Liver (tissue), 9 donors: ENCODE data around the gene C2CD2. TPM values are rescaled to one million over a fixed set of nuclear protein-coding genes. Genes with fewer than 3 reads are reported as not detected.

Experiments used
- DNase-seq: peaks from one replicate; pipeline ENCODE4 v3.0.0-alpha.2; 2017; ENCODE audit warnings: low spot score
- H3K27ac ChIP-seq, 2 donors: one replicate each; pipeline ENCODE4 v1.7.0; 2013; ENCODE audit warnings: inconsistent platforms in 2 of 2, low read length in 2 of 2, control low read depth in 1 of 2, low read depth in 1 of 2, mild to moderate bottlenecking in 1 of 2
- H3K27me3 ChIP-seq, 4 donors: one replicate each; pipeline versions ENCODE4 v1.6.1 to v1.7.0; 2013; ENCODE audit warnings: low read length in 3 of 4, inconsistent platforms in 1 of 4, mild to moderate bottlenecking in 1 of 4, moderate library complexity in 1 of 4; ENCODE audit not compliant: control insufficient read depth in 4 of 4, insufficient read depth in 4 of 4
- H3K36me3 ChIP-seq, 4 donors: one replicate each; pipeline versions ENCODE4 v1.6.1 to v1.7.0; 2013; ENCODE audit warnings: low read length in 3 of 4, mild to moderate bottlenecking in 3 of 4, low read depth in 1 of 4, moderate library complexity in 1 of 4; ENCODE audit not compliant: control insufficient read depth in 4 of 4, insufficient read depth in 3 of 4
- H3K4me1 ChIP-seq, 4 donors: one replicate each; pipeline versions ENCODE4 v1.6.1 to v1.7.0; 2013; ENCODE audit warnings: low read length in 3 of 4, mild to moderate bottlenecking in 3 of 4, moderate library complexity in 1 of 4; ENCODE audit not compliant: control insufficient read depth in 4 of 4, insufficient read depth in 4 of 4
- H3K4me3 ChIP-seq, 3 donors: one replicate each; pipeline versions ENCODE4 v1.6.1 to v1.7.0; 2013; ENCODE audit warnings: low read length in 3 of 3, control low read depth in 1 of 3, low read depth in 1 of 3, mild to moderate bottlenecking in 1 of 3
- H3K9ac ChIP-seq, 2 donors: one replicate each; pipeline ENCODE4 v1.7.0; 2013; ENCODE audit warnings: low read length in 2 of 2, mild to moderate bottlenecking in 2 of 2, moderate library complexity in 2 of 2, control low read depth in 1 of 2, low read depth in 1 of 2
- H3K9me3 ChIP-seq, 4 donors: one replicate each; pipeline versions ENCODE4 v1.6.1 to v1.7.0; 2013; ENCODE audit warnings: low read length in 3 of 4; ENCODE audit not compliant: control insufficient read depth in 4 of 4
- CTCF ChIP-seq: fragments of 150-350 bp; IDR thresholded peaks from 2 replicates; pipeline ENCODE4 v1.5.1; 2017; ENCODE audit warnings: improper control_type of control experiment, low read depth, low read length; ENCODE audit not compliant: missing input control
- EGR1 ChIP-seq, 2 donors: IDR thresholded peaks; 2 replicates each; pipeline ENCODE4 v1.6.1; 2016 to 2018; ENCODE audit warnings: antibody characterized with exemption in 2 of 2, low read depth in 2 of 2
- FOXA2 ChIP-seq: IDR thresholded peaks from 2 replicates; pipeline ENCODE4 v1.6.1; 2016; ENCODE audit warnings: antibody characterized with exemption
- GABPA ChIP-seq, 2 donors: IDR thresholded peaks in 1 of 2; conservative IDR thresholded peaks in 1 of 2; 2 replicates each; pipeline ENCODE4 v1.6.1; 2016; ENCODE audit warnings: antibody characterized with exemption in 2 of 2, mild to moderate bottlenecking in 1 of 2, moderate library complexity in 1 of 2
- HNF4A ChIP-seq, 2 donors: conservative IDR thresholded peaks; 2 replicates each; pipeline ENCODE4 v1.6.1; 2016; ENCODE audit warnings: antibody characterized with exemption in 2 of 2, mild to moderate bottlenecking in 2 of 2
- HNF4G ChIP-seq: IDR thresholded peaks from 2 replicates; pipeline ENCODE4 v1.6.1; 2016; ENCODE audit warnings: antibody characterized with exemption
- MAX ChIP-seq: IDR thresholded peaks from 2 replicates; pipeline ENCODE4 v1.6.1; 2016; ENCODE audit warnings: antibody characterized with exemption
- NR2F2 ChIP-seq: IDR thresholded peaks from 2 replicates; pipeline ENCODE4 v1.6.1; 2016; ENCODE audit warnings: antibody characterized with exemption
- RAD21 ChIP-seq, 2 donors: IDR thresholded peaks; 2 replicates each; pipeline ENCODE4 v1.6.1; 2016; ENCODE audit warnings: antibody characterized with exemption in 2 of 2, mild to moderate bottlenecking in 2 of 2
- REST ChIP-seq: IDR thresholded peaks from 2 replicates; pipeline ENCODE4 v1.6.1; 2016; ENCODE audit warnings: antibody characterized with exemption, mild to moderate bottlenecking
- RXRA ChIP-seq, 2 donors: IDR thresholded peaks; 2 replicates each; pipeline ENCODE4 v1.6.1; 2017 to 2018; ENCODE audit warnings: antibody characterized with exemption in 2 of 2, mild to moderate bottlenecking in 1 of 2
- SP1 ChIP-seq: IDR thresholded peaks from 2 replicates; pipeline ENCODE4 v1.6.1; 2018; ENCODE audit warnings: antibody characterized with exemption, mild to moderate bottlenecking
- TAF1 ChIP-seq: conservative IDR thresholded peaks from 2 replicates; pipeline ENCODE4 v1.6.1; 2016; ENCODE audit warnings: antibody characterized with exemption, mild to moderate bottlenecking
- YY1 ChIP-seq: IDR thresholded peaks from 2 replicates; pipeline ENCODE4 v1.6.1; 2016; ENCODE audit warnings: antibody characterized with exemption, mild to moderate bottlenecking
- WGBS: extraction: QIAGEN DNeasy Blood & Tissue Kit; methylation state at CpG from one replicate; pipeline ENCODE4 v1.1.7; 2013; 5-methylcytosine and 5-hydroxymethylcytosine counted together
- polyA plus RNA-seq, 2 donors: library from polyadenylated mRNA; stranded (reverse) in 1 of 2; unstranded in 1 of 2; fragments of 200-250 nt in 1 of 2; fragments of >200 nt in 1 of 2; fragmentation: Nextera tagmentation in 1 of 2; extraction: Ambion mirVana in 1 of 2; gene quantifications; one replicate each; pipeline versions ENCODE4 v1.2.1 to v1.2.3, GENCODE V29; 2013 to 2015
- total RNA-seq, 2 donors: library from RNA; depleted of rRNA; stranded (reverse); fragments of >200 nt; gene quantifications; one replicate each; pipeline ENCODE4 v1.2.3, GENCODE V29; 2014
- donor health status: healthy.
- donor health status: healthy.
- donor health status: healthy.
- donor health status: healthy.
- donor health status: healthy.

The C2CD2 gene
- total and polyA plus RNA-seq, 4 donors, result 2.9 to 17.9 (median 6.0) TPM

GRCh38 chr21:41873005-41873404, 80.8 kb downstream of the C2CD2 start:
- no peak overlapping the region for H3K9ac ChIP-seq
- H3K27me3 ChIP-seq, result no peaks in the 10 kb centered on the region
- no peak overlapping the region for H3K4me3 ChIP-seq
- H3K9me3 ChIP-seq, result no peaks in the 10 kb centered on the region
- DNase-seq, result no peak
- H3K36me3 ChIP-seq, result peaks cover 0 to 1% (median 0%) of the 10 kb centered on the region in 4 donors
- 91% methylated on average over 13 of the region's 13 CpGs for WGBS
- no peak overlapping the region for H3K27ac ChIP-seq
- H3K4me1 ChIP-seq, result peaks cover 0 to 3% (median 3%) of the 10 kb centered on the region in 4 donors
- TF ChIP-seq HNF4A (conservative IDR thresholded peaks at IDR 0.05), result no peak
- TF ChIP-seq MAX, result no peak
- no peak for TF ChIP-seq HNF4G
- TF ChIP-seq GABPA (IDR thresholded peaks at IDR 0.05 in 1 of 2, conservative IDR thresholded peaks at IDR 0.05 in 1 of 2), result no peak
- no peak for TF ChIP-seq RAD21 (IDR thresholded peaks at IDR 0.05)

GRCh38 chr21:41871293-41872030, 82.4 kb downstream of the C2CD2 start:
- H3K27me3 ChIP-seq, result no peaks in the 10 kb centered on the region
- H3K27ac ChIP-seq, result no peak overlapping the region
- H3K36me3 ChIP-seq, result peaks cover 0 to 1% (median 0%) of the 10 kb centered on the region in 4 donors
- no peaks in the 10 kb centered on the region for H3K9me3 ChIP-seq
- 92% methylated on average over 15 of the region's 15 CpGs for WGBS
- no peak overlapping the region for H3K9ac ChIP-seq
- TF ChIP-seq EGR1 (IDR thresholded peaks at IDR 0.05; ENCODE audit: low read depth in 2 of 2), result no peak
- TF ChIP-seq NR2F2, result no peak
- TF ChIP-seq HNF4A (conservative IDR thresholded peaks at IDR 0.05), result no peak
- DNase-seq, result no peak
- no peak overlapping the region for H3K4me3 ChIP-seq
- no peaks in the 10 kb centered on the region for H3K4me1 ChIP-seq

- Histone ChIP-seq H3K4me3 (no peak overlapping the region), H3K36me3 (peaks cover 0 to 1% (median 0%) of the 10 kb centered on the region in 4 donors), H3K9me3 (no peaks in the 10 kb centered on the region), H3K4me1 (no peaks in the 10 kb centered on the region), H3K27ac (no peak overlapping the region), H3K9ac (no peak overlapping the region), H3K27me3 (no peaks in the 10 kb centered on the region)
- TF ChIP-seq RAD21 (IDR thresholded peaks at IDR 0.05), result no peak
- DNase-seq, result no peak
- WGBS, result 90% methylated on average over 9 of the region's 9 CpGs
Observed at GRCh38 chr21:41869771-41870170, 84.0 kb downstream of the C2CD2 start.

- TF ChIP-seq SP1 (no peak), TAF1 (no peak), YY1 (no peak), REST (no peak), CTCF (no peak), HNF4G (no peak), NR2F2 (no peak), GABPA (IDR thresholded peaks at IDR 0.05 in 1 of 2, conservative IDR thresholded peaks at IDR 0.05 in 1 of 2) (no peak), HNF4A (conservative IDR thresholded peaks at IDR 0.05) (no peak), FOXA2 (no peak), EGR1 (IDR thresholded peaks at IDR 0.05; ENCODE audit: low read depth in 2 of 2) (no peak), RXRA (IDR thresholded peaks at IDR 0.05) (no peak)
- H3K4me3 ChIP-seq, result no peak overlapping the region
- no peak overlapping the region for H3K27ac ChIP-seq
- H3K9me3 ChIP-seq, result no peaks in the 10 kb centered on the region
- peaks cover 0 to 4% (median under 1%) of the 10 kb centered on the region in 4 donors for H3K4me1 ChIP-seq
- H3K36me3 ChIP-seq, result no peaks in the 10 kb centered on the region
- H3K9ac ChIP-seq, result no peak overlapping the region
- H3K27me3 ChIP-seq, result no peaks in the 10 kb centered on the region
- no peak for DNase-seq
- 85% methylated on average over 10 of the region's 10 CpGs for WGBS
Observed at GRCh38 chr21:41868062-41868710, 85.6 kb downstream of the C2CD2 start.
